Heart right ventricle (tissue), 16 donors: ENCODE data around the gene TCF3. TPM values are rescaled to one million over a fixed set of nuclear protein-coding genes. Genes with fewer than 3 reads are reported as not detected.

Experiments used
- ATAC-seq, 8 donors: fragments of 200-7000 bp; cut with Tn5 transposase; one replicate each; pipeline ENCODE4 v1.9.1; 2020; ENCODE audit warnings: mild to moderate bottlenecking in 8 of 8, moderate library complexity in 8 of 8, moderate number of reproducible peaks in 1 of 8
- DNase-seq, 2 donors: peaks; one replicate each; pipeline ENCODE4 v3.0.0-alpha.2; 2020
- H3K27ac ChIP-seq, 10 donors: fragments of 200-600 bp; sonication (generic) in 2 of 10; one replicate each; pipeline versions ENCODE4 v1.5.0 to v1.8.0; 2020 to 2022; ENCODE audit warnings: mild to moderate bottlenecking in 3 of 10
- H3K27me3 ChIP-seq, 7 donors: fragments of 200-600 bp; one replicate each; pipeline ENCODE4 v1.8.0; 2021 to 2022; ENCODE audit warnings: mild to moderate bottlenecking in 2 of 7
- H3K36me3 ChIP-seq, 9 donors: fragments of 200-600 bp; sonication (generic) in 1 of 9; one replicate each; pipeline versions ENCODE4 v1.5.0 to v1.8.0; 2020 to 2022; ENCODE audit warnings: mild to moderate bottlenecking in 2 of 9
- H3K4me1 ChIP-seq, 9 donors: fragments of 200-600 bp; sonication (generic) in 1 of 9; one replicate each; pipeline versions ENCODE4 v1.5.0 to v1.8.0; 2020 to 2022; ENCODE audit warnings: mild to moderate bottlenecking in 4 of 9
- H3K4me3 ChIP-seq, 10 donors: fragments of 200-600 bp; sonication (generic) in 2 of 10; one replicate each; pipeline versions ENCODE4 v1.5.0 to v1.8.0; 2020 to 2022; ENCODE audit warnings: mild to moderate bottlenecking in 7 of 10, moderate library complexity in 2 of 10
- H3K9me3 ChIP-seq, 11 donors: fragments of 200-600 bp in 10 of 11; sonication (generic) in 2 of 11; one replicate each; pipeline versions ENCODE4 v1.5.0 to v1.8.0; 2013 to 2022; ENCODE audit warnings: mild to moderate bottlenecking in 2 of 11, control low read depth in 1 of 11, moderate library complexity in 1 of 11
- CTCF ChIP-seq, 9 donors: fragments of 200-600 bp; sonication (generic) in 2 of 9; IDR thresholded peaks; one replicate each; pipeline versions ENCODE4 v1.5.0 to v1.8.0; 2021 to 2022; ENCODE audit warnings: antibody characterized with exemption in 9 of 9, mild to moderate bottlenecking in 5 of 9, moderate library complexity in 1 of 9
- WGBS, 2 donors: extraction: QIAGEN DNeasy Blood & Tissue Kit; methylation state at CpG; one replicate each; pipeline ENCODE4 v1.1.7; 2013; ENCODE audit warnings: inconsistent platforms in 1 of 2; 5-methylcytosine and 5-hydroxymethylcytosine counted together
- intact Hi-C, 10 donors: fragments of 100-400 bp; cut with DNase I; formaldehyde crosslinking; loops; one replicate each; pipeline versions ENCODE4 v1.11.1 to v1.14.2; 2022
- polyA plus RNA-seq, 2 donors: library from polyadenylated mRNA; stranded (reverse); fragments of 200-250 nt; gene quantifications; one replicate each; pipeline ENCODE4 v1.2.3, GENCODE V29; 2013
- total RNA-seq, 10 donors: library from RNA; stranded (reverse); fragmentation: NEBNext Ultra II Directional in 3 of 10; extraction: Animal tissue kit (Norgen Biotek cat#: 25700) in 3 of 10; gene quantifications; one replicate each; pipeline versions ENCODE4 v1.2.1 to v1.2.4, GENCODE V29; 2021 to 2023
- donor health status: Arrhythmogenic right ventricular cardiomyopathy.
- donor health status: ischemic (EF 13 %, LVEDD 7.1; RV severe dilation, severe dysfunction).
- donor health status: healthy with polysubstance abuse.
- donor health status: DM: no; HTN: yes; CAD: no.
- donor health status: DM: no; HTN: no; CAD: no.
- donor health status: ischemic (EF 25% LVEDD 6.9; RV normal size, moderate dysfunction).
- donor health status: ischemic (EF 25% LVEDD 5.7; RV mildly dilated, moderate dysfunction).
- donor health status: healthy.
- donor health status: DM: yes; HTN: yes; CAD: no.
- donor health status: Ischemic cardiomyopathy.
- donor health status: ischemic (EF 35%, LVEDD 5.7; RV mildly dilated, moderate dysfunction).
- donor health status: nonischemic (EF 11% LVEDD 7.7; RV severe dilation, severe dysfunction).
- donor health status: DM: yes; HTN: yes; CAD: no.
- donor health status: PGD.
- donor health status: ischemic (EF 29% LVEDD 5.4; RV normal size, mild dysfunction).
- donor health status: nonischemic (EF 23%, LVEDD 6.1; RV moderate dilation, normal function).

Gene TCF3
- total and polyA plus RNA-seq, 12 donors: 12.4 to 38.1 (median 19.5) TPM

- peaks cover 0 to 73% (median 40%) of the 10 kb centered on the region in 9 donors for H3K36me3 ChIP-seq
- intact Hi-C loops: no loop called here
- TF ChIP-seq CTCF (IDR thresholded peaks at IDR 0.05): no peak
- peak in 2 of 8 donors; percentile 5 to 12 for ATAC-seq
- no peak overlapping the region for H3K4me3 ChIP-seq
- no peak for DNase-seq
- 90 to 92% methylated on average over 20 of the region's 20 CpGs for WGBS, 2 donors
- H3K27ac ChIP-seq: no peak overlapping the region
- H3K27me3 ChIP-seq: no peaks in the 10 kb centered on the region
- no peaks in the 10 kb centered on the region for H3K9me3 ChIP-seq
- H3K4me1 ChIP-seq: peaks cover 7 to 22% (median 15%) of the 10 kb centered on the region in 9 donors
Observed at GRCh38 chr19:1598777-1599459, 53.5 kb downstream of the TCF3 start.

- WGBS, 2 donors: 53 to 55% methylated on average over 10 of the region's 10 CpGs
Observed at GRCh38 chr19:1593501-1593772, 59.0 kb downstream of the TCF3 start.

GRCh38 chr19:1592755-1593500 lies 59.5 kb downstream of the TCF3 start, which contains the start of gene MBD3:
Gene MBD3, minus strand, starts transcription at chr19:1592865. Its CDS starts 234 bp downstream, at chr19:1592631.
- H3K36me3 ChIP-seq: peaks cover 0 to 42% (median 26%) of the 10 kb centered on the region in 9 donors
- H3K4me3 ChIP-seq: peak within 1 kb of the TSS; percentile 63 to 90 (median 77)
- intact Hi-C loops: loop anchor here in 1 of 10 donors (1.0 kb wide), 1 partner anchor 12 kb away; the partner anchor contains the start of gene UQCR11
- H3K9me3 ChIP-seq: no peaks in the 10 kb centered on the region
- ATAC-seq (peak; percentile 90 to 97 (median 94)), DNase-seq (peak; percentile 91 to 94)
- H3K27ac ChIP-seq: peak within 1 kb of the TSS; percentile 85 to 99 (median 96)
- 1 to 2% methylated on average over 59 to 61 of the region's 68 CpGs for WGBS, 2 donors
- no peak for TF ChIP-seq CTCF (IDR thresholded peaks at IDR 0.05)
- H3K27me3 ChIP-seq: no peaks in the 10 kb centered on the region
- H3K4me1 ChIP-seq: peaks cover 4 to 29% (median 26%) of the 10 kb centered on the region in 9 donors

More at GRCh38 chr19:1593501-1593772, 59.0 kb downstream of the TCF3 start:
- no peaks in the 10 kb centered on the region for H3K27me3 ChIP-seq
- H3K9me3 ChIP-seq: no peaks in the 10 kb centered on the region
- H3K27ac ChIP-seq: peak overlapping the region in 8 of 10 donors; percentile 73 to 99 (median 88)
- H3K4me3 ChIP-seq: peak overlapping the region in 9 of 10 donors; percentile 36 to 88 (median 60)
- intact Hi-C loops: loop anchor here in 1 of 10 donors (1.0 kb wide), 1 partner anchor 12 kb away; the partner anchor contains the start of gene UQCR11
- ATAC-seq: peak in 1 of 8 donors; percentile 5
- H3K36me3 ChIP-seq: peaks cover 0 to 48% (median 31%) of the 10 kb centered on the region in 9 donors
- H3K4me1 ChIP-seq: peaks cover 4 to 29% (median 26%) of the 10 kb centered on the region in 9 donors
- no peak for TF ChIP-seq CTCF (IDR thresholded peaks at IDR 0.05)
- no peak for DNase-seq

GRCh38 chr19:1592024-1592754 lies 60.2 kb downstream of the TCF3 start:
- intact Hi-C loops: no loop called here
- Histone ChIP-seq H3K27me3 (no peaks in the 10 kb centered on the region), H3K27ac (peak overlapping the region; percentile 85 to 99 (median 96)), H3K4me1 (peaks cover 4 to 29% (median 26%) of the 10 kb centered on the region in 9 donors), H3K36me3 (peaks cover 0 to 35% (median 19%) of the 10 kb centered on the region in 9 donors), H3K9me3 (no peaks in the 10 kb centered on the region), H3K4me3 (peak overlapping the region; percentile 63 to 90 (median 75))
- DNase-seq (peak; percentile 83 to 90), ATAC-seq (peak; percentile 78 to 90 (median 84))
- no peak for TF ChIP-seq CTCF (IDR thresholded peaks at IDR 0.05)
- 0% methylated on average over 55 to 94 of the region's 94 CpGs for WGBS, 2 donors
